ENCODE results near the gene HDGFL2. TPM values are rescaled to one million over a fixed set of nuclear protein-coding genes. Genes with fewer than 3 reads are reported as not detected.

Gene HDGFL2
- total and polyA plus RNA-seq, 2 of the 8 experiments (the other 6 are each of a cell fraction or from before 2014, with no cell fraction given): 31.1 to 106 TPM

GRCh38 chr19:4496304-4496703 lies 24.2 kb downstream of the HDGFL2 start:
- H3K27ac ChIP-seq (ENCODE audit: low read depth, low read length): no peak overlapping the region
- H3K4ac ChIP-seq (replicated peaks; ENCODE audit: insufficient read length, low read depth, low read length): no peak overlapping the region
- no peaks in the 10 kb centered on the region for H3K4me1 ChIP-seq (replicated peaks in 1 of 4; ENCODE audit: control insufficient read depth in 3 of 4, insufficient read depth in 4 of 4, low read length in 3 of 4)
- H4K91ac ChIP-seq (replicated peaks; ENCODE audit: insufficient read length, low read length): no peak overlapping the region
- H3K9ac ChIP-seq (replicated peaks in 1 of 4; ENCODE audit: extremely low read depth in 1 of 4, low read depth in 3 of 4, low read length in 3 of 4): no peak overlapping the region
- H2AFZ ChIP-seq (ENCODE audit: low read length): no peak overlapping the region
- no peak overlapping the region for H2BK12ac ChIP-seq (ENCODE audit: low read depth, low read length)
- H3K18ac ChIP-seq (ENCODE audit: extremely low read depth, low read length): no peak overlapping the region
- DNase-seq (ENCODE audit: low read depth in 1 of 2, low spot score in 2 of 2) (no peak), FAIRE-seq (no peak)
- WGBS, 2 experiments (ENCODE audit: extremely low coverage in 1 of 2, insufficient coverage in 1 of 2, insufficient read length in 1 of 2, insufficient replicate concordance in 2 of 2, low coverage in 1 of 2, low lambda C conversion rate in 2 of 2, missing lambda C conversion rate in 1 of 2): 95% methylated on average over 10 of the region's 18 CpGs; no CpG with 5 or more reads in 1 of the 2 experiments
- no peaks in the 10 kb centered on the region; a peak in 1 of 7 replicates for H3K27me3 ChIP-seq (replicated peaks in 1 of 4; ENCODE audit: control insufficient read depth in 3 of 4, extremely low read depth in 1 of 4, insufficient read depth in 3 of 4, low read length in 3 of 4)
- no peak overlapping the region for H3K4me3 ChIP-seq (ENCODE audit: extremely low read depth in 1 of 4, insufficient read depth in 2 of 4, low read depth in 3 of 4, low read length in 4 of 4)
- H2BK5ac ChIP-seq (ENCODE audit: low read depth, low read length): no peak overlapping the region
- H3K79me2 ChIP-seq (ENCODE audit: control insufficient read depth in 1 of 2, insufficient read depth in 2 of 2, low read length in 2 of 2): 0 out of 4 replicates have a peak, but pooled peaks cover 0 to 3% of the 10 kb centered on the region in 2 experiments
- no peak overlapping the region for H3K14ac ChIP-seq (ENCODE audit: insufficient read length)
- H2AK5ac ChIP-seq (ENCODE audit: low read depth, low read length): no peak overlapping the region
- H3K36me3 ChIP-seq (ENCODE audit: control insufficient read depth in 2 of 4, insufficient read depth in 4 of 4, low read length in 3 of 4): peaks cover 15 to 77% (median 52%) of the 10 kb centered on the region in 4 experiments
- ChIA-PET CTCF (ENCODE audit: partially characterized antibody) (interaction anchor here (1.4 kb wide), 1 partner anchor 11 kb away, joined by 4 read pairs; no protein-coding TSS in a partner anchor), POLR2A (ENCODE audit: partially characterized antibody) (interaction anchor here (3.8 kb wide), 1 partner anchor 8 kb away, joined by 19 read pairs; no protein-coding TSS in a partner anchor)
- H4K8ac ChIP-seq (ENCODE audit: extremely low read depth, insufficient read depth, low read length): no peak overlapping the region
- no peak overlapping the region for H3K23ac ChIP-seq (ENCODE audit: insufficient read length)
- H3K9me3 ChIP-seq (ENCODE audit: insufficient read depth in 2 of 2, low read depth in 1 of 2, low read length in 1 of 2): no peaks in the 10 kb centered on the region
- H2BK20ac ChIP-seq (ENCODE audit: low read length): no peak overlapping the region
- peaks cover 5 to 20% of the 10 kb centered on the region in 2 experiments for H4K20me1 ChIP-seq (replicated peaks in 1 of 2; ENCODE audit: control insufficient read depth in 1 of 2, insufficient read depth in 2 of 2, low read length in 2 of 2)
- TF ChIP-seq CBX5 (IDR thresholded peaks at IDR 0.05; ENCODE audit: low read depth, low read length) (no peak), RFX5 (IDR thresholded peaks at IDR 0.05; ENCODE audit: borderline replicate concordance, low read depth, low read length) (no peak)
- no peak overlapping the region for H3K4me2 ChIP-seq (ENCODE audit: insufficient read depth in 1 of 2, low read depth in 2 of 2, low read length in 2 of 2)
- peaks cover 10% of the 10 kb centered on the region; the same call in 1 of the 2 replicates for H3K23me2 ChIP-seq (ENCODE audit: low read depth, low read length)
- H3K56ac ChIP-seq (replicated peaks; ENCODE audit: insufficient read length, low read depth, low read length): no peak overlapping the region
- H3K79me1 ChIP-seq (ENCODE audit: low read depth, low read length): peaks cover 6% of the 10 kb centered on the region
- no peak overlapping the region for H4K5ac ChIP-seq (ENCODE audit: insufficient read length, low read depth, low read length)
- no peak overlapping the region for H2BK120ac ChIP-seq (replicated peaks; ENCODE audit: low read depth, low read length)
- H2BK15ac ChIP-seq (ENCODE audit: low read length): no peak overlapping the region
